HS-5 (cell line): ENCODE results near the gene DARS2.

Experiments
- DNase-seq: peaks from one replicate; pipeline ENCODE4 v3.0.0-alpha.2; 2012; ENCODE audit warnings: low read depth

The DARS2 gene

GRCh38 chr1:173887627-173888026 lies 63.2 kb downstream of the DARS2 start:
- no peak for DNase-seq

GRCh38 chr1:173888749-173889148 lies 64.3 kb downstream of the DARS2 start:
- no peak for DNase-seq

- DNase-seq, result no peak
These were observed 65.4 kb downstream of the DARS2 start for GRCh38 chr1:173889885-173890284.

- no peak for DNase-seq
These were observed 69.1 kb downstream of the DARS2 start for GRCh38 chr1:173893611-173894010.

GRCh38 chr1:173894189-173894588 lies 69.7 kb downstream of the DARS2 start:
- no peak for DNase-seq

- DNase-seq, result no peak
These were observed 76.0 kb downstream of the DARS2 start for GRCh38 chr1:173900427-173900826.

- no peak for DNase-seq
These were observed 76.5 kb downstream of the DARS2 start for GRCh38 chr1:173900992-173901391.

GRCh38 chr1:173903827-173904531 lies 79.5 kb downstream of the DARS2 start:
- no peak for DNase-seq
